Stimulated activated CD4-positive, alpha-beta T cell treated with anti-CD3 and anti-CD28 coated beads, Interleukin-15, amount 100 ng/mL, for 24 hours (primary cell): ENCODE results near the gene PAX9.

Experiments used
- DNase-seq: peaks from one replicate; pipeline ENCODE4 v3.0.0-alpha.2; 2020

Gene PAX9

DNA sequence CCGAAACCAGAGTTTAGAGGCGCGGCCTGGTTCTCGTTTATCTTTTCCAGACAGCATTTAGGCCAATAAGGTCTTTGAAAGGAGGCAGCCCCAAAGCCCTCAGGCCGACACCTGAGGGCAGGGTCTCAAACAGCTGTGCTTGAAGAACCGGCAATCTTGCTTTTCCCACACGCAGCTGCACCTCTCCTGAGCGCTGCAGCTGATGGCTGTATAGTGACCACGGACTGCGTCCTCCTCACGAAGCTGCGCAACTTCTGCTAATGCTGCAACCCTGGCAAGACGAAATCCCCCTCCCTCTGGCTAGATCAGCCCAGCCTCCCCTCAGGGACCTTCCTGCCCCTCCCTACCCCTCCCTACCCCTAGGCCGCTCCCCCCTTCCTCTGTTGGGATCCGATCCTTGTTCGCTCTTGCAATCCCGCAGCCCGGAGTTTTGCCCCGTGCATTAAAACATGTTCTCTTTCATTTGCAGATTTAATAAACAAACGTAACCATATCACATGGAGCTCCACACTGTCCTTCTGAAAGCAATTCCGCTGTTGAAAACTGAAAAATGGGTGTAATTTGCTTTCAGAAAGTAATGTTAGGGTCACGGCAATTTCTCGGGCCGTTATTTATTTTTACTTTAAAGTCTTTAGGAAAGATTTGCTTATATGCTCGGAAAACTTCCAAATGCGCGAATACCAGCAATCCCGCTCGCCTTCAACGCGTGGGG lies 4.8 kb upstream of the PAX9 start:
- no peak for DNase-seq

DNA sequence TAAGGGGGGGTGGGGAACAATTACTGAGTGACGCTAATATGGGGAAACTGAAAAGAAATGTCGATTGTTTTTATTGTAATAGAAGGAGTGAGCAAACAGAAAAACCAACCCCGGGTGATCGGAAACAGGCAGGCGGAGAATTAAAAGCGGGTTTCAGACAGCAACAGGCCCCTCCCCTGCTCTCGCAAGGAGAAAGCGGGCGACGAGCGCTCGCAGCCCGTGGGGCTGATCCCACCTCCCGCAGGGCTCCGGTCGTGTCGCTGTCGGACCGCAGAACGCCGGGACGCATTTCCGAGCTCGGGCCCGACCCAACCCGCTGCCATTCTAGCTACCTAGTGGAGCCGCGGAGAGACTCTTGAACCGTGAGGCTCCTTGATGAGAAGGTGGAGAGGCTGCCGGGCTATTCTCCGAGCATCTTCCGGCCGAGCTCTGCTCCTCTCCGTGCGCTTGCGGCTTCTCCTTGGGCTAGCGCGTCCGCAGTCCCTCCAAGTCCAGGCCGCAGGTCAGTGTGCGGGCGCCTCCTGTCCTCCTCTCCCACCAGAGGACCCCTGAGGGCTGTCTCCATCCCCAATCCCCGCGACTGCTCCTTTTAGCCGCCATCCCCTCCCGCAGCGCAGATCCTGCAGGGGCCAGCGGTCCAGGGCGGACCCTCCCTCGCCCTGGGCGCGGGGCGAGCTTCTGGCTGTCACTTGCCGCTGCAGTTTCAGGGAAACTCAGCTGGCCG lies 4.1 kb upstream of the PAX9 start:
- no peak for DNase-seq

DNA sequence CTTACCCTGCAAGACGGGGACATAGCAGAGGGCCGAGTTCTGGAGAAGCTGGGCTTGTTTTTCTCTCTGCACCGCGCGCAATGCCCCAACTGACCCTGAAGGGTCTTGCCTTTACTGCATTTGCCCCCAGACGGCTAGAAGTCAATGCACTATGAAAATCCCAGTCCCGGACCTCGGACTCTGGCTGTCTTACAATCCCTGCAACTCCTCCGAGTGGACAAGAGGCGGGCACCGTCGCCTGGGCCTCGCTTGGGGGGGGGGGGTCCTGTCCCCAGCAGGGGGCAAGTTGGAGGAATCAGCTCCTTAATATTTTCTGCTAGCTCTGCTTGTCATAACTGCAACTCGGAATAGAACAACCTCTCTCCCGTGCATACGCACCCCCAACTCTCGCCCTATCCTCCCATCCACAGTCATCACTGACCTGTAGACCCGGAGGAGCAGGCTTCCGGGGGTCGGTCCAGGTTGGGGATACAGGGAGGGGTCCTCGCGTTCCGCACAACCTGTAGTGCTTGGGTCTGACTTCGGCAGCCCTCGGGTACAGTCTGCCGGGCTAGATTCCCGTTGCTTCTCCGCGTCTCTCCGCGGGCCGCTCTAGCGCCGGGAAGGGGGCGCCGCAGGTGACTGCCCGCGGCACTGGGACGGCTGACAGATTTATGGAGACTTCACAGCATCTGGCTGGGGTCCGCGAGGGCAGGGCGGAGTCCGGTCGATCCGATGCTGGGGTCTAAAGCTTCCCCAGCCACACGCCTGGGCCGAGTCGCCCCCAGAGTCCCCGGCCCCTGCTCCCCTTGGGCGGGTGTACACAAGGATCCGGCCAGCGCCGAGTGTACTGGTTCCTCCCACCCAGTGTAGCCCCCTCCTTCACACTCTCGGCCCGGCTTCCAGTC lies 3.3 kb upstream of the PAX9 start:
- no peak for DNase-seq

DNA sequence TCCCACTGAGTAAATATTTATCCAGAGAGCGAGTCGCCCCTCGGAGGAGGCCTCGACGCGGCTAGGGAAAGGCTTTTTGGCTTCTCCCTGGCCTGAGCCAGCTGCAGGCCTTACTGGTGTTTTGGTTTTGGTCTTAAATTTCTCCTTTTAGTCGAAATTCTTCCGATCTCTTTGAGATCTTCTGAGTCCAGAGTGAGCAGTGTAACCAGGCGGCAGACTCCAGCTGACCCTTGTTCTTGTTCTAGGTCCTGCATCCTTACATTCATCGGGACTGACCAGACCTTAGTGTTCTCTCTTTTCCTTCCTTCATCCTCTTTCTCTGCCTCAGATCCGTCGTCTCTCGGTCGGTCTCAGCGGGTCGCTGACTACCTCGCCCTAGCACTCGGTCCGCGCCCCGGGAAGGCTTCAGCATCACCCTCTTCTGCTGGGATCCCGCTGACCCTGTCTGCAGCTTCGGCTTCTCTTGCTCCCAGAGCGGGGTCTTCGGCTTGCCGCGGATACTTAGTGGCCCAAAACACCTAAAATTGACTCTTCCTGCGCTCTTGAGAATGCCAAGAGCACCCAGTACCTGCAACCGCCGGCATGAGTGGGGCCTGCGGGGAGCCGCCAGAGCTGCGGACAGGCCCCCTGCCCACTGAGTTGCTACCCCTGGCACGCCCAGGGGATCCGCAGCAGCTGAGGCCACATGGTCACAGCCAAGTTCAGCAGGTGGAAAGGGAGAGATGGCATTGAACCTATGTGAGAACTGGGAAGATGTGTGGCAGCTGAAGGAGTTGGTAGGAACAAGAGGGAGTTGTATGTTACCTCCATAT lies 2.4 kb upstream of the PAX9 start:
- no peak for DNase-seq

DNA sequence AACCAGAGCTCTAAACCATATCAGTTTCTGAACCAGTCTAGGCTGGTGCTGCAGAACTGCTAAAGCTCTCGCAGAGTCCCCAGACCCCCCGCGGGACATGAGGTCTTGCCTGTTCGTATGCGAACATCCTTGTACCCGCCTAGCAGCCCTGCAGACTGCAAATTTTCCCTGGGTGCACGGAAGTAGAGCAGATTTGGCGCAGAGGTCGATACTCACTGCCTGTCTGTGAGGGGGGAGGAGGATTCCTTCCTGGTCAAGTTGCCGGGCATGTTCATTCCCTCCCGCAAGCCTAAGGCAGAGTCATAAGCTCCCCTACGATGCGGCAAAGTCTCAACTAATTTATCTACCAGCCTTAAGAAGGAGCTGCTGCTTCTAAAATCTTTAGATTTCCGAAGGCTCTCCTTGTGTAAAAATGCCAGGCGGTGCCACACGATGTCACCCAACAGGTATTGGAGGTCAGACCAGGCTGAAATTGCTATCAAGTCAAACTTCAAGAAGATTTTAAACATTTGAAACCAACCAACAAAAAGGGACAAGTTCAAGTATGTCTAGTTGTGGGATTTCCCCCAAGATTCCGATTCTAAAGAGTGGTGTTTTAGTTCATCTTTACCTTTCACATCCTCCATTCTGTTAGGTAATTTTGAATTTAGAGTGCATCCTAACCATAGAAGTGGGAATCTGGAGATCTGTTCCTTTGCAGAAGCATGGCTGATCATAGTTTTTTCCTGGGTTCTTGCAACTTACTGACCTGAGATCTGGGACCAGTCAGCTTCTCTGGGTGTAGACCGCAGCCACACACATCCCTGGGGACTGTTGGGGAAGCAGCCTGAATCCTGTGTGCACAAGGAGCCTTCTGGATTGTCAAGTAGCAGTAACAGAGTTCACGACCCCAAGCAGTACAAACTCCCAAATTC lies 1.6 kb upstream of the PAX9 start:
- no peak for DNase-seq

DNA sequence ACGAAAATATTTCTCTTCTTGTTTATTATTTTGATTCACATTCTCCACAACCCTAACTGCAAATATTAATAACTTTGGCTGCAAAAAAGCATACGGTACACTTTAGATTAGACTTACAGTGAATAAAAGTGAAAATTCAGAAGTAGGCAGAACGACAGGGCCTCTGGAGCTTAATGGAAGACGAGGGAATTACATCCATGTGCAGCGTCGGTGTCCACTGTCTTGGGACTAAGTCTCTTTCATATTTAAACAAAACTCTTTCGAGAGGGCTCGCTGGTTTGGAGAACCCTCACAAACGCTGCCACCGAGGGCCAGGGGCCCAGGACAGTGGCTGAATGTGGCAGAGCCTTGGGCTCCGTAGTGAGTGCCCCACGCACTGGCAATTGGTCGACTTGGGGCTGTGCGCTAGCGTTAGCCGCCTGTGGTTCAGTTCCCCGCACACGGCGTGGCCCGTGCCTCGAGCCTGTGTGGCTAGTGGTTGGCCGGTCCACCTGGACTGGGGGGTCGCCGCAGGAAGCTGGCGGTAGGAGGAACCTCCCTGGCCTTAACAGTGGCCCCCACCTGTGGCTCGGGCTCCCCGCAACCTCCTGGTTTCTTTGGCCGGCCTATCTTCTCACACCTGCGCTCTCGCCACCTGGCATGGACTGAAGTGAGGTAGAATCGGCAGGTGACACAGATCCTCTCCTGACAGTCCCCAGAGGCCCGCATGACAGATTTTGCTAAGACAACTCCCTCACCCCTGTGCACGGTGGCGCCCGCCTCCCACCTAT lies 739 bp upstream of the PAX9 start:
- DNase-seq: no peak

DNA sequence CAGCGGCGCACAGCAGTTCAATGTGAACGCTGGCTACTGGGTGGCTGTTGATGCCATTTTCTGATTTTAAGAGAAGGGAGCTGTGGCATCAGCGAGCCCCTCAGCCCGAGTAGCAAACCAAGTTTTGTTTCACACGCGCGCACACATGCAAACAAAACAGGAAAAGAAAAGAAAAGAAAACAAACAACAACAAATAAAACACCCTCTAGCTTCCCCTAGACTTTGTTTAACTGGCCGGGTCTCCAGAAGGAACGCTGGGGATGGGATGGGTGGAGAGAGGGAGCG lies 540 bp downstream of the PAX9 start:
- no peak for DNase-seq

DNA sequence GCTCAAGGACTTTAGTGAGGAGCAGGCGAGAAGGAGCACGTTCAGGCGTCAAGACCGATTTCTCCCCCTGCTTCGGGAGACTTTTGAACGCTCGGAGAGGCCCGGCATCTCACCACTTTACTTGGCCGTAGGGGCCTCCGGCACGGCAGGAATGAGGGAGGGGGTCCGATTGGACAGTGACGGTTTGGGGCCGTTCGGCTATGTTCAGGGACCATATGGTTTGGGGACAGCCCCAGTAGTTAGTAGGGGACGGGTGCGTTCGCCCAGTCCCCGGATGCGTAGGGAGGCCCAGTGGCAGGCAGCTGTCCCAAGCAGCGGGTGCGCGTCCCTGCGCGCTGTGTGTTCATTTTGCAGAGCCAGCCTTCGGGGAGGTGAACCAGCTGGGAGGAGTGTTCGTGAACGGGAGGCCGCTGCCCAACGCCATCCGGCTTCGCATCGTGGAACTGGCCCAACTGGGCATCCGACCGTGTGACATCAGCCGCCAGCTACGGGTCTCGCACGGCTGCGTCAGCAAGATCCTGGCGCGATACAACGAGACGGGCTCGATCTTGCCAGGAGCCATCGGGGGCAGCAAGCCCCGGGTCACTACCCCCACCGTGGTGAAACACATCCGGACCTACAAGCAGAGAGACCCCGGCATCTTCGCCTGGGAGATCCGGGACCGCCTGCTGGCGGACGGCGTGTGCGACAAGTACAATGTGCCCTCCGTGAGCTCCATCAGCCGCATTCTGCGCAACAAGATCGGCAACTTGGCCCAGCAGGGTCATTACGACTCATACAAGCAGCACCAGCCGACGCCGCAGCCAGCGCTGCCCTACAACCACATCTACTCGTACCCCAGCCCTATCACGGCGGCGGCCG lies 1.1 kb downstream of the PAX9 start:
- no peak for DNase-seq

DNA sequence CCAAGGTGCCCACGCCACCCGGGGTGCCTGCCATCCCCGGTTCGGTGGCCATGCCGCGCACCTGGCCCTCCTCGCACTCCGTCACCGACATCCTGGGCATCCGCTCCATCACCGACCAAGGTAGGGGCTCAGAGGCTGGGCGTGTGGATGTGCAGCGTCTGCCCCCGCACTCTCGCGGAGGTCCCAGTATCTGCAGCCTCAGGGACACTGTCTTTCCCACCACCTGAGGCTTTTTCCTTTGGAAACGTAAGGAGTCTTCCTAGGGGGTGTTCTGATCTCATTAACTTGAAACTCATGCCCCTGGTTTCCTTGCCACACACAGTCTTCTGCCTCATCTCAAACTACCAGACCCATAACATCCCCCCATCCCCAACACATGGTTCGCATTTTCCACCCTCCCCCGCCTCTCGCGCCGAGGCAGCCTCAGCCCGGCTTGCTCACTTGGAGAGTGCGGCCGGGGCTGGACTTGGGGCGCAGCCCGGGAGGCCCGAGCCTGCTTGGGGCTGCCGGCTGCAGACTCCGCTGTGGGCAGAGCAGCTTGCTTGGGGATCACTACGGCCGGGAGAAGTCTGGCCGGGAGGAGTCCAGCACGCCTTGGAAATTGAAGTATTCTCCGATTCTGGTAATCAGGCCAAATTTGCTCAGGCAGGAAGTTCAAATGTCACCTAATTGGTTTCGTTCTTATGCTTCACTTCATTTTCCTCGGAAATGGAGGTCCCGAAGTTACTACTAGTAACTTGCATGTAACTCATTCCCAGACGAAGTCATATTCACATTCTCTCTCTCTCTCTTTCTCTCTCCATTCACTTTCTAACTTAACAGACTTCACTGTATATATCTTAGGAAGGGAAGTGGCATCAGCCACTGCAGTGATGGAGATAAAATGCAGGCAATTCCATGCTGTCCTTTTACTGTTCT lies 2.0 kb downstream of the PAX9 start:
- DNase-seq: no peak

DNA sequence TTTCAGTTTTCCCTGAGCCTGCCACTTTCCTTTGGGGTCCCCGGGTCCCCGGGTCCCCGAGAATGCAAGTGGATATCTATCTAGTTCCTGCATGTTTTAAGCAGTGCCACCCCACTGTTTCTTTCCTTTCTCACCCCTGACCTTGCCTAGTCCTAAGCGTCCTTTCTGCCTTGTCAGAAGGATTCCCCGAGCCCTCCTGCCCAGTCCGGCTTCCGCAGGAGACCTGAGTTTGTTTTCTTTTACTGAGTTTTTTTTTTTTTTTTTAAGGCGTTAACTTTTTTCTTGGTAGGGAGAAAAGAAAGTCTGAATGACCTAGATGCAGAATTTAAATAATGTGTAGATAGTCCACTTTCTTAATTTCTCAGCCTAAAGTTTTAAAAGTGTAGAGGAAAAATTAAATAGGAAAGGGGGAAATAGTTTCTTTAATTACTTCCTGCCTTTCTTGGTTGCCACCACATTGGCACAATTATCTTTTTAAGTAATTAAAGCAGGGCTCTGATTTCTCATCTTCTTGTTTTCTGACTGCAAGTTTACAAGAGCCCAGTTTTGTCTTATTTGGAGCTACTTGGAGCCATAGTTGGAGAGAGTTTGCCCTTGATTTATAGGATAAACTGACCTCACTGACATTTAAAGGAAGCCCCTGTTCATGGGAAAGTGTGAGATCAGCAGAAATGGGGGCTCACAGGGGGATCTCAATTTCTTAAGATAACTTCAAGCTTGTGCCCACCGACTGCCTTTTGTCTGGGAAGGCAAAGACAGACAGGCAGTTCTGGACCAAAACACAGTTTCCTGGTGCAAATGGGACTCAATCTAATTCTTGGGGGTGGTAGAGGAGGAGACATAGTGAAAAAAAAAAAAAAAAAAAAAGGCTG lies 2.9 kb downstream of the PAX9 start:
- DNase-seq: no peak

DNA sequence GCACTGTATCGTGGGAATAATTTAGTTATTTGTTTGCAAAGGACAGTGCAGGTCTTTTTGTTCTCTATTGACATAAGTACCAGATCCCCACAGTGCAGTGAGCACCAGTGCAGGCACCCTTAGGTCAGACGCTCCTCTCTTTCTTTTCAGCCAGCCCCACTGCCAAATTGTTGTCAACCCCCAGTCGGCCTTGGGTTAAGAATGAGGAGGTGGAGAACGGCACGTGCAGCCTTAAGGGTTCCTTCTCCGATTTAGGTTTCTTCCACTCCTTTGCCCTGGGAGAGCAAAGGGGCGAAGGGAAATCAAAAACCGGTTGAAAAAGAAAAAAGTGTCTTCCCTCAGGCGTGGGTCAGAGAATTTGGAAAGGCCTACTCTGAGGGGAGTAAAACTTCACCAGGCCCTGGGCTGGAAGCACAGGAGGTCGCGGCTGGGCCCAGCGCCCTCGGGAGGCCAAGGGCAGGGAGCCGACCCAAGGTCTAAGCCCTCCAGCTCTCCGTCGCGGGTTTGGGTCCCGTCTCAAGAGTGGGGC lies 4.3 kb downstream of the PAX9 start:
- no peak for DNase-seq

DNA sequence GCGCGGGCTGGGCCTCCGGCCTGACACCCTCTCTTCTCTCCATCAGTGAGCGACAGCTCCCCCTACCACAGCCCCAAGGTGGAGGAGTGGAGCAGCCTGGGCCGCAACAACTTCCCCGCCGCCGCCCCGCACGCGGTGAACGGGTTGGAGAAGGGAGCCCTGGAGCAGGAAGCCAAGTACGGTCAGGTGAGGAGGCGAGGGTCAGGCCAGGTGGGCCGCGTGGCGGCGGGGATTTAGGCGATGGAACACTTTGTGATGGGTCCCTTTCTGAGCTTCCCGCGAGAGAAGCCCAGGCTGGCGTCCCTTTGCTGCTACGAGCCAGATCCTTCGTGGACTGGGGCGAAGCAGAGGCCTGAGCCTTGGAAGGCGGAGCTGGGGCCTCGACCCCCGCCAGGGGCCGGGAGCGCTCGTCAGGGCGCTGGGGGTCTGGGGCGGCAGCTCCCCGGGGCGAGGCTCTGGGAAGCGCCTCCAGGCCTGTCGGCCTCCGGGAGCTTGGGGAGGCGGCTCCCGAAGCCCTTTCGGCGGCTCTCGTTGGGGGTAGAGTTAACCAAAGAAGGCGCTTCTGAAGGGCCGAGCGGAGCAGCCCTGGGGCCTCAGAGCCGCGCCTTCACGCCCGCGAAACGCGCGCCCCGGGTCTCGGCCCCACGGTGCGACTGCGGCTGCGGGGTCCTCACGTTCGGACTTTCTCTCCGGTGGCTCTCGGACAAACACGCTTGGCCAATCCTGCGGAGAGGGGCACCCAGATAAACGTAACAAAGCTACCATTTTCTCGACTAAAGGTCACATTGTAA lies 5.0 kb downstream of the PAX9 start:
- DNase-seq: no peak

DNA sequence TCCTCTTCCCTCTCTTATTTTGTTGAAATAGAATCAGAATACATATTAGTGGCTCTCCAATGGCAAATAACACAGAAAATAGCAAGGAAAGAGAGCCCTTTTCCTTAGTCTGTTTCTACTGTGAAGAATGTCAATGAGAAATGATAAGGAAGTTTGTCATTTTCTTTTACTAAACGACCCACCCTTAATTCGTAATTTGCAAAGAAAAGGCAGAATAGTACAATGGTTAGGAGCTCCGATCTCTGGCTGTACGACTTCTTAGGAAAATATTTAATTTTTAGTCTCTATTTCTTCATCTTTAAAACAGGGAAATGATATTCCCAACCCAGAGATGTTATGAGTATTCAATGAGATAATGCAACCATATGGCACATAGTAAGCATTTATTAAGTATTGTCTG lies 6.0 kb downstream of the PAX9 start:
- DNase-seq: no peak

DNA sequence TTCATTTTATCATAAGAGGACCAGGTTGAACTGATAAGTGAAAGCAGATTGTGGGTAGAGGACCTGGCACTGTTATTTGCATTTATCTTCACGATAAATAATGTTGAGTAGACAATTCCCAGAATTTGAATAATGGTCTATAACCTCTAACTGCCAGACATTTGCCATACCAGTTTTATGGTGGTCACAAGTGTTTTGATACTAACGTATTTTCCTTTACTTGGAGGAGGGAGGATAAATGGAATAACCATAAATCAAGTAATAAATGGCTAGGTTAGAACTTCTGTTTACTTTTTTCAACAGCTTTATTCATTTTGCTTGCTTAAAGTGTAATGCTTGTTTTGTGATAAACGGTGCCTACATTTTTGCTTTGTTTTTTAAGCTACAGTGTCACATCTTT lies 9.5 kb downstream of the PAX9 start:
- no peak for DNase-seq

DNA sequence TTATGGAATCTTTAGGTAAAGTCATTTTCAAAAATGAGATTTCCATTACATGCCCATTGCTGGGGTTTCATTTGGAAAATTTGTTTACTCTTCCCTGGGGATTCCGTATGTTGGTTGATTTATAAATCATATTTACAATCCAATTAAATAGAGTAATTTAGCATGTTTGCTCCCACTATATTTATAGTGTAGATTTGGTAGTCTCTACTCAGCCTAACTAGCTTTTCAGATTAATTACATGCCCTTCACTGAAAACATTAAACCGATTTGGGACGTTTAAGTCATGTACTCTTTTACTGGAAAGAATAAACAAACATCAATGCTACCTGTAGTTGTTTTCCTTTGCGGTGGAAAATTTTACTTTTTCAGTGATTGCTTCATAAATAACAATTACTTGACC lies 10.4 kb downstream of the PAX9 start:
- no peak for DNase-seq

DNA sequence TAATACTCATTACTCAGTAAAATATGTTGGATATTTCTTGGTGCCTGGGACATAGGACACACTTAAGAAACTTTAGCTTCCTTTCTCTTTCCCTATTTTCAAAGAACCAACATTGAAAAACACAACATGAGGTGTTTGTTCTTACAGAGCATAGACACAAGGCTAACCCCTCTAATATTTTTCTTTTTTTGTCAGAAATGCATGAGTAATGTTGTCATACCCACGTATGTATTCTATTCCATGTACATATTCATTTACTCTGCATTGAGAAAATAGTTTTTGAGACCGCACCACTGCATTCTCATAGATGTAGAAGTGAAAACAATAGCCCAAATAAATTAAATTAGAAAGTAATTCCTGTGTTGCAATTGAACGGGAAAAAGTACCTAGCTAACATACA lies 13.0 kb downstream of the PAX9 start:
- DNase-seq: no peak

DNA sequence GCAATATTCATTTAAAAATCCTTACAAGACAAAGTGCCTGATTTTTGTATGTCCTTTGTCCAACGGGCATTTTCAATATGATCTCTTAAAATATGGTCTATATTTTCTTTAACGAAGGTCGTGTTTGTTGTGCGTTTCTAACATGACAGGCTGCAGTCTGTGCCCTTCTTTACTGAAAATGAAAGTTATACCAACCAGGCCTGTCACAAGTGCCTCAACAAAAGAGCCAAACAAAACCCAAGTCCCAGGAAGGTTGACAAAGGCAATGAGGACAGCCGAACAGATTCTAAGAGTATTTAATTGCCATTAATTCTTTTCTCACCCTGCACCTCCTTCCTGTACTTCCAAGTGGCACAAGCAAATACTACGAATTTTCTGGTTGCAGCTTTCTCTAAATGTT lies 13.9 kb downstream of the PAX9 start:
- no peak for DNase-seq
